OCI-LY7 (cell line): ENCODE measurements around the gene FIGNL1. TPM values are rescaled to one million over a fixed set of nuclear protein-coding genes. Genes with fewer than 3 reads are reported as not detected.

Experiments used
- Bru-seq: library from RNA; stranded (reverse); fragments of 400-500 nt; gene quantifications from one replicate; lab custom pipeline; 2021; lab: Mats Ljungman, UMichigan
- BruChase-seq, 2 experiments: library from RNA; stranded (reverse); fragments of 400-500 nt; gene quantifications; one replicate each; lab custom pipeline; 2021; lab: Mats Ljungman, UMichigan
- BruUV-seq: library from RNA; stranded (reverse); fragments of 400-500 nt; replicated peaks from 2 replicates; lab custom pipeline; 2021; lab: Mats Ljungman, UMichigan
- CTCF ChIA-PET: fragments of 300-600 bp; sonication (Branson Sonifier 250); formaldehyde crosslinking; loops from one replicate; lab custom pipeline; 2022; ENCODE audit warnings: antibody characterized with exemption; ENCODE audit not compliant: unreplicated experiment; lab: Charles Lee
- POLR2A ChIA-PET: fragments of 300-600 bp; sonication (Branson Sonifier 250); formaldehyde crosslinking; loops from one replicate; lab custom pipeline; 2022; ENCODE audit warnings: antibody characterized with exemption; lab: Charles Lee
- DNase-seq: peaks from one replicate; pipeline ENCODE4 v3.0.0-alpha.2; 2015; ENCODE audit warnings: low spot score
- H2AFZ ChIP-seq: fragments of 200-600 bp; sonication (generic), shearing (Covaris generic); 2 replicates; pipeline ENCODE4 v1.6.1; 2014; ENCODE audit warnings: mild to moderate bottlenecking, antibody characterized with exemption, low read length, moderate library complexity
- H3K27ac ChIP-seq: fragments of 200-600 bp; sonication (generic); 2 replicates; pipeline ENCODE4 v1.5.1; 2014; ENCODE audit warnings: mixed run types, low read depth, mild to moderate bottlenecking, moderate library complexity, low read length, inconsistent platforms; ENCODE audit not compliant: poor library complexity, severe bottlenecking
- H3K36me3 ChIP-seq: fragments of 200-600 bp; sonication (generic); 2 replicates; pipeline ENCODE4 v1.6.1; 2014; ENCODE audit warnings: mild to moderate bottlenecking, antibody characterized with exemption, low read length, moderate library complexity, mixed read lengths; ENCODE audit not compliant: insufficient read depth
- H3K4me1 ChIP-seq: fragments of 200-600 bp; sonication (generic); 2 replicates; pipeline ENCODE4 v1.5.1; 2014; ENCODE audit warnings: mild to moderate bottlenecking, low read length; ENCODE audit not compliant: insufficient read depth, poor library complexity, severe bottlenecking
- H3K4me2 ChIP-seq: fragments of 200-600 bp; sonication (generic); 2 replicates; pipeline ENCODE4 v1.6.1; 2014; ENCODE audit warnings: mild to moderate bottlenecking, low read length
- H3K4me3 ChIP-seq: fragments of 200-600 bp; sonication (generic); 2 replicates; pipeline ENCODE4 v1.5.1; 2014; ENCODE audit warnings: mild to moderate bottlenecking, low read depth, low read length; ENCODE audit not compliant: poor library complexity, severe bottlenecking
- H3K79me2 ChIP-seq: fragments of 200-600 bp; sonication (generic); 2 replicates; pipeline ENCODE4 v1.6.1; 2016; ENCODE audit warnings: low read depth, mild to moderate bottlenecking, low read length, moderate library complexity, mixed read lengths; ENCODE audit not compliant: insufficient read depth
- H3K9me2 ChIP-seq: fragments of 200-600 bp; sonication (generic); 2 replicates; pipeline ENCODE4 v1.6.1; 2016; ENCODE audit warnings: mild to moderate bottlenecking, low read length, mixed read lengths; ENCODE audit not compliant: insufficient read depth
- H3K9me3 ChIP-seq: fragments of 200-600 bp; sonication (generic); 2 replicates; pipeline ENCODE4 v1.6.1; 2014; ENCODE audit warnings: mild to moderate bottlenecking, mixed run types, low read length, mixed read lengths
- H4K20me1 ChIP-seq: fragments of 200-600 bp; sonication (generic); 2 replicates; pipeline ENCODE4 v1.6.1; 2014; ENCODE audit warnings: mild to moderate bottlenecking, antibody characterized with exemption, low read length, moderate library complexity, mixed read lengths; ENCODE audit not compliant: insufficient read depth
- CTCF ChIP-seq: fragments of 200-600 bp; sonication (generic); conservative IDR thresholded peaks from 2 replicates; pipeline ENCODE4 v1.5.1; 2014; ENCODE audit warnings: mild to moderate bottlenecking, antibody characterized with exemption, low read length, moderate library complexity, mixed read lengths
- EZH2phosphoT487 ChIP-seq: fragments of 200-600 bp; sonication (generic); IDR thresholded peaks from 2 replicates; pipeline ENCODE4 v1.6.1; 2018; ENCODE audit warnings: low read depth, borderline replicate concordance, mild to moderate bottlenecking, mixed run types, antibody characterized with exemption, low read length, moderate library complexity, mixed read lengths
- intact Hi-C: fragments of 100-400 bp; cut with micrococcal nuclease; formaldehyde crosslinking; loops from one replicate; pipeline ENCODE4 v1.10.0; 2022; ENCODE audit not compliant: unreplicated experiment
- long read RNA-seq: library from polyadenylated mRNA; stranded (forward); transcript quantifications from one replicate; pipeline ENCODE4 v2.0.0, GENCODE V29; 2022
- total RNA-seq, 2 experiments: library from RNA; depleted of rRNA in 1 of 2; stranded (reverse); fragments of >200 nt in 1 of 2; shearing (Covaris generic) in 1 of 2; gene quantifications; 2 replicates each; pipeline ENCODE4 v1.2.3, GENCODE V29; 2014 to 2022

Gene FIGNL1
- 43.8 and 55.6 TPM in 2 replicates for total RNA-seq (2014; rRNA removed; shearing (Covaris generic))
- 41.5 and 48.0 TPM in 2 replicates for total RNA-seq (2022)
- Bru-seq, nascent RNA, result percentile 75 among the genes with signal in this experiment
- BruChase-seq, experiment 1, labeled RNA remaining after a 6-hour chase, result percentile 72 among the genes with signal in this experiment
- percentile 95 among the genes with signal in this experiment for BruChase-seq, experiment 2, labeled RNA remaining after a 2-hour chase
- long read RNA-seq, transcript FIGNL1-213 (3 exons, 3,368 nt), result major isoform, 8 of 80 reads
- long read RNA-seq, transcript FIGNL1-204 (5 exons, 582 nt), result minor isoform, 6 of 80 reads
- long read RNA-seq, partial matches to known transcripts, result 19 of 80 reads
- long read RNA-seq, other reads (novel, unspliced or antisense), result 42 of 80 reads

GRCh38 chr7:50449881-50450589 is at the start of gene FIGNL1:
FIGNL1 (minus strand) TSS chr7:50450350; CDS start chr7:50447287, 3,063 bp downstream.
- CTCF ChIA-PET, result interaction anchor here (0.6 to 0.8 kb wide), 3 partner anchors 25 to 283 kb away, joined by 3 to 4 read pairs (median 4); no protein-coding TSS in a partner anchor
- DNase-seq, result peak; percentile 91
- no peaks in the 10 kb centered on the region for H3K9me3 ChIP-seq
- H3K36me3 ChIP-seq, result peaks cover 37% of the 10 kb centered on the region
- H3K4me2 ChIP-seq, result peak within 1 kb of the TSS; percentile 87
- intact Hi-C loops, result no loop called here
- peaks cover 27% of the 10 kb centered on the region for H3K4me1 ChIP-seq
- peak within 1 kb of the TSS; percentile 91 for H2AFZ ChIP-seq
- POLR2A ChIA-PET, result interaction anchor here (0.6 to 2.0 kb wide), 11 partner anchors 8 to 369 kb away, joined by 3 to 7 read pairs (median 3); no protein-coding TSS in a partner anchor
- TF ChIP-seq CTCF (no peak), EZH2phosphoT487 (no peak)
- peak within 1 kb of the TSS; percentile 89 for H3K4me3 ChIP-seq
- H4K20me1 ChIP-seq, result peaks cover 15% of the 10 kb centered on the region; the same call in 1 of the 2 replicates
- BruUV-seq, result no TSS peak
- H3K79me2 ChIP-seq, result peaks cover 27% of the 10 kb centered on the region
- H3K9me2 ChIP-seq, result no peaks in the 10 kb centered on the region
- peak within 1 kb of the TSS; percentile 39 for H3K27ac ChIP-seq

GRCh38 chr7:50499092-50499491 is 48.9 kb upstream of the FIGNL1 start:
- Histone ChIP-seq H3K4me2 (no peak overlapping the region), H3K9me3 (no peaks in the 10 kb centered on the region), H3K27ac (no peak overlapping the region), H3K4me1 (no peaks in the 10 kb centered on the region), H4K20me1 (no peaks in the 10 kb centered on the region), H3K4me3 (no peak overlapping the region), H2AFZ (no peak overlapping the region), H3K9me2 (no peaks in the 10 kb centered on the region), H3K79me2 (no peaks in the 10 kb centered on the region), H3K36me3 (no peaks in the 10 kb centered on the region)
- ChIA-PET POLR2A (interaction anchor here (0.7 kb wide), 1 partner anchor 18 kb away, joined by 4 read pairs; no protein-coding TSS in a partner anchor), CTCF (no interaction called here)
- BruUV-seq, result no TSS peak
- TF ChIP-seq EZH2phosphoT487 (no peak), CTCF (no peak)
- no peak for DNase-seq
- intact Hi-C loops, result no loop called here
